HG03139 (cell line): ENCODE data around the gene EPB41L2.
"Not testable (repeated sequence)": the region's sequence is repeated elsewhere in the genome, so short reads cannot be mapped to it uniquely, and the experiment has no call there.

Experiments used
- ATAC-seq: cut with Tn5 transposase; IDR thresholded peaks from one replicate; pipeline ENCODE4 v1.9.1; 2021; ENCODE audit not compliant: unreplicated experiment

EPB41L2 gene

DNA sequence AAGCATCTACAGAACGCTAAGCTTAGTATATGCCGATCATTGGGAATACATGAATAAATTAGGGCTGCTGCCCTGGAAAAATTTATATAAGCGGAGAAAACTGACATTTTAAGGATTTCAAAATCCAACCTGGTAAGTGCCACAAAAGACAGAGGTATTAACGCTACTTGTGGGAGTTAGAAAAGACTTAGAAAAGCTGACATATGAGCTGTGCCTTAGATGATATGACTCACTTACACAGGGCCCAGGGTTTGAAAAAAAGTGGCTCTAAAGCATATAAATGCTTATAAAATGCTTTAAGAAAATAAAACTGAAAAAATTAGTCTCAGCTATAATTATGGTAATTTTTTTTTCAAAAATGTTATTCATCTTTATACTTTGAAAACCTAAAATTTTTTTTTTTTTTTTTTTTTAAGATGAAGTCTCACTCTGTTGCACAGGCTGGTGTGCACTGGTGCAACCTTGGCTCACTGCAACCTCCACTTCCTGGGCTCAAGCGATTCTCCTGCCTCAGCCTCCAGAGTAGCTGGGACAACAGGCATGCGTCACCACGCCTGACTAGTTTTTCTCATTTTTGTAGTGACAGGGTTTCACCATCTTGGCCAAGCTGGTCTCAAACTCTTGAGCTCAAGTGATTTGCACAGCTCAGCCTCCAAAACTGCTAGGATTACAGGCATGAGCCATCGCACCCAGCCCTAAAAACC, 25.7 kb downstream of the EPB41L2 start:
- ATAC-seq = no peak

DNA sequence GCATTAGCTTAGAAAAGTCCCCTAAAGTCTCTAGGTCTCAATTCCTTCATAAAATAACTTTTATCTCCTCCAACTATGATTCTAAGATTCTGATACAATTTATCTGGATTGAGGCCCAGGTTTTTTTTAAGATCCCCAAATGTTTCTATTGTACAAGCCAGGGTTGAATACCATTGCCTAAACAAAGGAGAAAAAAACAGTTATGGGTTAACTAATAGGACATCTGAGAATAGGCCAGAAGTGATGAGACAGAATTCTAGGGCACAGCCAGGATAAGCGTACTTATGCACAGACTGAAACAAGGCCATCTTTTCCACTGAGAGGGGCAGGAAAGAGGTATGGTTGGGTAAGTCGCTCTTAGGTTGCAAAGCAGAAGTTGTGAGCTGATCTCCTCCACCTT, 26.4 kb downstream of the EPB41L2 start:
- ATAC-seq = no peak

GRCh38 chr6:131036143-131036542, 26.9 kb downstream of the EPB41L2 start:
- no peak for ATAC-seq

- ATAC-seq = no peak
Observed at GRCh38 chr6:131035582-131035981, 27.5 kb downstream of the EPB41L2 start.

DNA sequence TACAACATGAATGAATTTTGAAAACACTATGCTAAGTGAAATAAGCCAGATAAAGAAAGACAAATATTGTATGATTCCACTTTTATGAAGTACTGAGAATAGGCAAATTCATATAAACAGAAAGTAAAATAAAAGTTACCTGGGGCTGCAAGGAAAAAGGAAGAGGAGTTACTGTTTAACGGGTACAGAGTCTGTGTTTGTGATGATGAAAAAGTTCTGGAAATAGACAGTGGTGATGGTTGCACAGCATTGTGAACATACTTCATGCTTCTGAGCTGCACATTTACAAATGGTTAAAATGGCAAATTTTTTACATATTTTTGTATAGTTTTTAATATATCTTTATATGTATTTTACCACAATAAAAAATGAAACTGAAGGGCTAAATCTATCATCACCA, 29.4 kb downstream of the EPB41L2 start:
- no peak for ATAC-seq

- peak; percentile 91 for ATAC-seq
Observed at GRCh38 chr6:131029626-131030297, 33.3 kb downstream of the EPB41L2 start.

DNA sequence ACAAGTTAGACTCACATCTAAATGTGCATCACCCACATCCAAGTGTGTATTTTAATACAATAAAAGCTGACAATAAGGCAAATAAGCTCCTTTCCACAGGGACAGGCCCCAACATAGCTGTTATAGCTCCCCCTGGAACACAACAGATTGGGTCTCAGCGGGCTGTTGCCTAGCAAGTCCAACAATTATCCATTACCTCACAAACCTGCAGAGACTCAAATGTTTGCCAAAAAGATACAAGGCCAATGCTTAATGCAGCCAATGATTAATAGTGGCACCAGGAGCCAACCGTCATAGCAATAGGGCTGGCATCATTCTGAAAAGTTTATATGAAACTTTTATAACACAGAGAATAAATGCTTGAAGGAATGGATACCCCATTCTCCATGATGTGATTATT, 35.7 kb downstream of the EPB41L2 start:
- ATAC-seq = no peak

GRCh38 chr6:131026243-131026642, 36.8 kb downstream of the EPB41L2 start:
- ATAC-seq = no peak

DNA sequence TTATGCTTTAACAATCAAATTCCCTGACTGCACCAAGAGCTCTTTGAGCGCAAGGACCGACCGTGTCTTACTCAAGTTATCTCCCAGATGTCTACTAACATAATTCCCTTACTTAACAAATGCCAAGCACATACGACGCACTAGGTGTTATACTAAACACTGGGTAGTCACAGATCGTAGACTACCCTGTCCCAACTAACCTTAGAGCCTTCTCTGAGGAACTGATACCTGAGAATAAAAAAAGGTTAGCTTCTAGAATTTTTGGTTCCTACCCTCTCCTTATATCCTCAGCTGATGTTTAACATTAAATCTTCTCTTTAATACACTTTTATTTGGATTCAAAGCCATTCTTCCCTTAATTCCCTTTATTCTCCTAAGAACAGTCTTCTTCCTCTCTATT, 38.5 kb downstream of the EPB41L2 start:
- ATAC-seq = no peak

DNA sequence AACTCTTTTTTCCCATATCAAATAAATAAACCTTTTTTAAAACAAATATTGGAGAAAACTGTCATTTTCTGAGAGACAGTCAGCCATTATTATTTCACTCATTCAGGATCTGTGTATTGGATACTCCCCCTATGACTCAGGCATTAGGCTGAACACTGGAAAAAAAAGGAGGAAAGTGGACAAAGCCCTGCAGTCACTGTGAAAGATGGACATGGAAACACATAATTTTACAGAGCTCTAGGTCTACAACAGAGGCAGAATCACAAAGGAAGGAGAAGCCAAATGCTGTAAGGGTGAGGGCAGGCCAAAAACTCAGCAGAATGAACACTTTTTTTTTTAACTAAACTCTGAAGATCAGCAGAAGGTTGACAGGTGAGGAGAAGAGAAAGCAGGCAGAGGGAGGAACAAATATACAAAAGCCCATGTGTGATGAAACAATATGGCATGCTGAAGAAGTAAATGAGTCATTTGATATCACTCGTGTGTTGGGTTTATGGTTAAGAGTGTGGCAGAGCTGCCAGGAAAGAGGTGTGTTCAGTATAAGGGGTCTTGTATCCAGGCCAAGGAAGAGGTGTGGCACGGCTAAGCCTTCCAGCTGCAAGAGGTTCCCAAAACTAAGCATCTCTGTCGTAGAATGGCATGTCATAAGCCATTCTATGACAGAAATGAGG, 39.1 kb downstream of the EPB41L2 start:
- ATAC-seq = no peak

DNA sequence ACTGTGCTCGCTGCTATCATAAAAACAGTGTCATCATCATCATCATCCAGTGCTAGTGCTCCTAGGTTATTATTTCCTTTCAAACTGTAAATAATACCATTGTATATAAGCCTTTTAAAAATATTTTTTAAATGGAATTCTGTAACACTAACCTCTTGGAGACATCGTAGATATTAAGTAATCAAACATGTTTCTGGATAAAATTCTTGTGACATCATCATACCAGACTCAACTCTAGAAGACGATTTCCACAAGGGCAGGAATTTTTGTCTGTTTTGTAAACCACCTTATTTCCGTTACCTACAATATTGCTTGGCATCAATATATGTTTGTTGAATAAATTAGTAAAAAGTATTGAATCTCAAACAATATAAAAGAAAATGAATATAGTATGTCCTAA, 40.4 kb downstream of the EPB41L2 start:
- ATAC-seq = no peak

DNA sequence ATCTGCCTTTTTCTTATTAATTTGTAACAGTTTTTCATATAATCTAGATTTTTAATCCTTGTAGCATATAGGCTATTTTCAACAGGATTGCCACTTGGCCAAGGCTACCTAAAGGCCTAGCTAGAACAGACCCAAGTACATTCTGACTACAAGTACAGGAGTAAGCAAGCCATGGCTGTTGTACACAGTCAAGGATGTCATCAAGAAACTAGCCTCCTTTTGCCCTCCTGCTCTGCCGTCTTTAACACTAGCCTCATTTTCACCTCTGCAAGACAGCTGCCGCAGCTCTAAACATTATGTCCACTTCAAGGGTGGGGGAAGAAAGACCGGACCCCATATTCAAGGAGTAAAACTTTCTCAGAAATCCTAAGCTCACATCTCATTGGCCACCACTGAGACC, 45.1 kb downstream of the EPB41L2 start:
- no peak for ATAC-seq

DNA sequence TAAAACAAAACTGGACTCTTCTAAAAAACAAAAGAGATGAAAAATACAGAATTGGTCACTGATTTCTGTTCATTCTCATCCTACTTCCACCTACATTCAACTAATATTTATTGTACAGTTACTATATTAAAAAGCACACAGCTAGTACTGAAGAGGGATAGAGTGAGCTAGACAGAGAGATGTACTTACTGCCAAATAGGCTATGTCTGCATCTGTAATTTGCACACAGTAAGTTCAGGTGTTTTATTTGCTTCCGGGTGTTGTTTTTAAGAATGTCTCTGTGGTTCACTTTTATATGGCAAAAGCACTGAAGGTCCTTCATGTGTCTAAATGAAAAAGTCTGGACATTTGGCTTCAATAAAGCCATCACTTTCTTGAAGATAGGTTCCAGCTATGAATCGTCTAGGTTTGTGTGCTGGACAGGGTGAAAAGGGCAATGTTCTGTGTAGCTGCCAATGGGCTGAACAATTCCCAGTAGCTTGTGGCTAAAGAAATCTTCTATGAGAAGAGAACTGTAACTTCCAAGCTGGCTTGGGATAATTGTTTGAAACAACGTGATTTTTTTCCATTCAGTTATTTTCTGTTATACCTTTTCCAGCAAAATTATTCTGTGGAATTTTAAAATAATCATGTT, 47.3 kb downstream of the EPB41L2 start:
- no peak for ATAC-seq

DNA sequence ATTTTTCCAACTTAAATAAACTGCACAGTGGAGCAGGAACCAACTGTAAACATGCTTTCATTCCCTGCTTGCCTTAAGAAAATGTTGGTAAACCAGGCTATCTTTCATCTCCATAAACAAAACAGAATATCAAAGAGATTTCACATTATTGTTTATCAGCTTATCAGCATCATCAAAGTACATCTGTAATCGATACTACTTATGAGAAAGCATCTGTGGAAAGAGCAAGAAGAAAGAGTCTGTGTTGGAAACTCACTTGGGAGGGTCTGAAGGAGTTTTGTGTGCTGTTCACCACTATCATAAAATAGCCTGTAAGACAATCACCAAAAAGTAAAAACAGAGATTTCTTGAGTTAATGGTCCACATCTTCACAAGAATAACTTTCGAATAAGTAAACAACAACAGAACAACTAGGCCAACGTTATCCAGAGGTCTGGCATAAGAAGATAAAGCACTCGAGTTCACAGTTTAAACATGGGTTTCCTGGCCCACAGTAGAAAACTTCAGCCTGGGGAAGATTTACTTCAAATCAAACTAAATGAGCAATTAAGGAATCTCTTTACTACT, 47.9 kb downstream of the EPB41L2 start:
- no peak for ATAC-seq

- no peak for ATAC-seq
Observed at GRCh38 chr6:131014080-131014776, 48.8 kb downstream of the EPB41L2 start.

- ATAC-seq = no peak
Observed at GRCh38 chr6:131013495-131013894, 49.5 kb downstream of the EPB41L2 start.

- no peak for ATAC-seq
Observed at GRCh38 chr6:131009790-131010189, 53.3 kb downstream of the EPB41L2 start.

- ATAC-seq = not testable (repeated sequence)
Observed at GRCh38 chr6:131008965-131009364, 54.1 kb downstream of the EPB41L2 start.

- ATAC-seq = not testable (repeated sequence)
Observed at GRCh38 chr6:131007964-131008363, 55.1 kb downstream of the EPB41L2 start.

GRCh38 chr6:131007286-131007685, 55.8 kb downstream of the EPB41L2 start:
- no peak for ATAC-seq
